Osteoblast (primary cell): ENCODE results near the gene IFRD2. TPM values are rescaled to one million over a fixed set of nuclear protein-coding genes. Genes with fewer than 3 reads are reported as not detected.
"Not testable (repeated sequence)": the region's sequence is repeated elsewhere in the genome, so short reads cannot be mapped to it uniquely, and the experiment has no call there.

Source experiments
- DNase-seq: peaks from one replicate; pipeline ENCODE4 v3.0.0; 2011; ENCODE audit warnings: low spot score, mixed read lengths; ENCODE audit not compliant: insufficient read length; ENCODE audit errors: missing footprints
- H2AFZ ChIP-seq: 2 replicates; pipeline ENCODE4 v1.6.0; 2011; ENCODE audit warnings: mild to moderate bottlenecking, low read length
- H3K27ac ChIP-seq: 2 replicates; pipeline ENCODE4 v1.5.1; 2011; ENCODE audit warnings: mild to moderate bottlenecking, low read depth, low read length, moderate library complexity
- H3K27me3 ChIP-seq: 2 replicates; pipeline ENCODE4 v1.6.0; 2012; ENCODE audit warnings: mild to moderate bottlenecking, control low read depth, inconsistent platforms, low read length, moderate library complexity; ENCODE audit not compliant: insufficient read depth
- H3K36me3 ChIP-seq: 2 replicates; pipeline ENCODE4 v1.5.1; 2011; ENCODE audit warnings: mild to moderate bottlenecking, low read length, control low read depth, moderate library complexity; ENCODE audit not compliant: insufficient read depth
- H3K4me1 ChIP-seq: 2 replicates; pipeline ENCODE4 v1.5.1; 2011; ENCODE audit warnings: mild to moderate bottlenecking, low read length, control low read depth, moderate library complexity; ENCODE audit not compliant: insufficient read depth
- H3K4me2 ChIP-seq: 2 replicates; pipeline ENCODE4 v1.6.0; 2011; ENCODE audit warnings: mild to moderate bottlenecking, low read length; ENCODE audit not compliant: insufficient read depth
- H3K4me3 ChIP-seq: fragments of 200-600 bp; sonication (generic); 3 replicates; pipeline ENCODE4 v1.5.1; 2012; ENCODE audit warnings: mild to moderate bottlenecking, low read length, inconsistent platforms; ENCODE audit not compliant: insufficient read depth
- H3K79me2 ChIP-seq: 2 replicates; pipeline ENCODE4 v1.6.0; 2012; ENCODE audit warnings: mild to moderate bottlenecking, low read length, control low read depth, inconsistent platforms; ENCODE audit not compliant: insufficient read depth
- H3K9me3 ChIP-seq: 2 replicates; pipeline ENCODE4 v1.5.1; 2011; ENCODE audit warnings: low read depth, low read length, control low read depth
- H4K20me1 ChIP-seq: 2 replicates; pipeline ENCODE4 v1.6.0; 2012; ENCODE audit warnings: mild to moderate bottlenecking, low read length, control low read depth; ENCODE audit not compliant: insufficient read depth
- CTCF ChIP-seq: IDR thresholded peaks from 2 replicates; pipeline ENCODE4 v1.5.1; 2011; ENCODE audit warnings: mild to moderate bottlenecking, low read depth, low read length, moderate library complexity; ENCODE audit errors: extremely low read depth
- total RNA-seq: library from RNA; depleted of rRNA; stranded (reverse); fragments of >200 nt; gene quantifications from 2 replicates; pipeline ENCODE4 v1.2.3, GENCODE V29; 2012

The IFRD2 gene
- total RNA-seq, 1 donor: 65.1 TPM

GRCh38 chr3:50272911-50273688 is 19.1 kb downstream of the IFRD2 start:
- H3K4me3 ChIP-seq: peak overlapping the region; percentile 67
- peak; percentile 99 for DNase-seq
- TF ChIP-seq CTCF: peak; percentile 92

GRCh38 chr3:50272538-50272910 is 19.7 kb downstream of the IFRD2 start:
- H3K4me2 ChIP-seq: peak overlapping the region; percentile 90
- not testable (repeated sequence) for H3K27me3 ChIP-seq, H2AFZ ChIP-seq, H3K9me3 ChIP-seq, H3K4me3 ChIP-seq, H3K27ac ChIP-seq, H4K20me1 ChIP-seq, DNase-seq, H3K79me2 ChIP-seq, H3K36me3 ChIP-seq
- peaks cover 32% of the 10 kb centered on the region for H3K4me1 ChIP-seq

More at GRCh38 chr3:50272911-50273688, 19.1 kb downstream of the IFRD2 start:
- Histone ChIP-seq H3K36me3 (no peaks in the 10 kb centered on the region), H2AFZ (peak overlapping the region; percentile 81), H4K20me1 (no peaks in the 10 kb centered on the region), H3K79me2 (no peaks in the 10 kb centered on the region), H3K27ac (no peak overlapping the region), H3K4me1 (peaks cover 27% of the 10 kb centered on the region), H3K9me3 (no peaks in the 10 kb centered on the region), H3K4me2 (peak overlapping the region; percentile 90), H3K27me3 (no peaks in the 10 kb centered on the region)

- H4K20me1 ChIP-seq: no peaks in the 10 kb centered on the region
- H3K4me3 ChIP-seq: no peak overlapping the region
- H2AFZ ChIP-seq: no peak overlapping the region
- H3K4me1 ChIP-seq: peaks cover 32% of the 10 kb centered on the region
- H3K79me2 ChIP-seq: no peaks in the 10 kb centered on the region
- no peak overlapping the region for H3K27ac ChIP-seq
- no peak overlapping the region for H3K4me2 ChIP-seq
- DNase-seq: no peak
- no peak for TF ChIP-seq CTCF
- no peaks in the 10 kb centered on the region for H3K27me3 ChIP-seq
- H3K9me3 ChIP-seq: no peaks in the 10 kb centered on the region
- H3K36me3 ChIP-seq: no peaks in the 10 kb centered on the region
Observed at GRCh38 chr3:50271314-50271936, 20.8 kb downstream of the IFRD2 start.

- Histone ChIP-seq H3K27ac (peak overlapping the region; percentile 10), H3K36me3 (no peaks in the 10 kb centered on the region), H3K4me3 (peak overlapping the region; percentile 59), H3K9me3 (no peaks in the 10 kb centered on the region), H3K27me3 (no peaks in the 10 kb centered on the region), H3K4me1 (peaks cover 32% of the 10 kb centered on the region), H4K20me1 (no peaks in the 10 kb centered on the region), H2AFZ (no peak overlapping the region), H3K79me2 (no peaks in the 10 kb centered on the region), H3K4me2 (peak overlapping the region; percentile 67)
- DNase-seq: no peak
- TF ChIP-seq CTCF: no peak
Observed at GRCh38 chr3:50270422-50271224, 21.6 kb downstream of the IFRD2 start.
